ENCODE results near the gene RAX2. TPM values are rescaled to one million over a fixed set of nuclear protein-coding genes. Genes with fewer than 3 reads are reported as not detected.

Gene RAX2
- total and polyA plus RNA-seq, 2 donors from 2014 or later, result not detected

DNA sequence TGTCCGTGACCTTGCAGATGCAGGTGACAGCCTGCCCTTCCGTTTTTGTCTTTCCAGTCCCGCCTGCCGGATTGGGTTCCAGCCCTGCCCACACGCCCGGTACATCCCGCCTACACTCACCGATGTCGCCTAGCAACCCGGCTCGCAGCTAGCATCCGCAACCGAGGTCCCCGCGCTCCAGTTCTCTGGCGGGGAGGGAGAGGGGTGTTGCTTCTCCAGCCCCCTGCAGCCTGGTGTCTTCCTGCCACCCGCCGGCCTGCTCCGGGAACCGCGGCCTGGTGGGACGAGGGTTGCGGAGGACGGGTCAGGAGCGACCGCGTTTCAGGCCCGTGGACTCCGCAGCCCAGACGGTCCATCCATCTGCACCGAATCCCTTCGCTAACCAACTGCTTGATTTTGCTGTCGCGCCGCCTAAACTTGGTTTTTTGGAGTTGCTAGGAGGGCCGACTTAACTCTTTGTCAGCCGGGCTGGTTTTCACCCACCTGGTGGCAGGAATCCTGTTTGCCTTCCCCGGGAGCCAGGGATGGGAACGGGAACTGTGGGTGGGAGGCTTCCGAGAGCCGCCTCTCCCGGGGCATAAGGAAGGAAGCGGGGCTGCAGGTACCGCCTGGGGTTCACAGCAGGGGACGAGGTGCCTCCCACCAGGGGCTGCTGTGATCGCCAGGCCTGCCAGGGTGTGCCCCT is 29.5 kb upstream of the RAX2 start:
- Histone ChIP-seq H3K36me3 (ENCODE audit: control insufficient read depth in 2 of 3, insufficient read depth in 3 of 3, low read length in 3 of 3) (no peaks in the 10 kb centered on the region), H3K4me1 (ENCODE audit: control insufficient read depth in 2 of 3, insufficient read depth in 2 of 3, low read depth in 1 of 3, low read length in 3 of 3) (peaks cover 0 to 2% (median 0%) of the 10 kb centered on the region in 3 donors), H3K9me3 (ENCODE audit: control insufficient read depth in 2 of 3, insufficient read depth in 1 of 3, low read length in 3 of 3) (peaks cover 0 to 3% (median 0%) of the 10 kb centered on the region in 3 donors), H3K9ac (ENCODE audit: low read length in 3 of 3) (no peak overlapping the region), H3K27me3 (ENCODE audit: control insufficient read depth, insufficient read depth, low read length) (peaks cover 4% of the 10 kb centered on the region), H3K27ac (ENCODE audit: low read depth in 2 of 2, low read length in 2 of 2) (no peak overlapping the region), H3K4me3 (ENCODE audit: low read length in 3 of 3) (no peak overlapping the region)
- FAIRE-seq (no peak), DNase-seq (peak; percentile 67 to 76 (median 69))
- intact Hi-C loops (cut with DNase I), result no loop called here
- TF ChIP-seq, protein P1, sequence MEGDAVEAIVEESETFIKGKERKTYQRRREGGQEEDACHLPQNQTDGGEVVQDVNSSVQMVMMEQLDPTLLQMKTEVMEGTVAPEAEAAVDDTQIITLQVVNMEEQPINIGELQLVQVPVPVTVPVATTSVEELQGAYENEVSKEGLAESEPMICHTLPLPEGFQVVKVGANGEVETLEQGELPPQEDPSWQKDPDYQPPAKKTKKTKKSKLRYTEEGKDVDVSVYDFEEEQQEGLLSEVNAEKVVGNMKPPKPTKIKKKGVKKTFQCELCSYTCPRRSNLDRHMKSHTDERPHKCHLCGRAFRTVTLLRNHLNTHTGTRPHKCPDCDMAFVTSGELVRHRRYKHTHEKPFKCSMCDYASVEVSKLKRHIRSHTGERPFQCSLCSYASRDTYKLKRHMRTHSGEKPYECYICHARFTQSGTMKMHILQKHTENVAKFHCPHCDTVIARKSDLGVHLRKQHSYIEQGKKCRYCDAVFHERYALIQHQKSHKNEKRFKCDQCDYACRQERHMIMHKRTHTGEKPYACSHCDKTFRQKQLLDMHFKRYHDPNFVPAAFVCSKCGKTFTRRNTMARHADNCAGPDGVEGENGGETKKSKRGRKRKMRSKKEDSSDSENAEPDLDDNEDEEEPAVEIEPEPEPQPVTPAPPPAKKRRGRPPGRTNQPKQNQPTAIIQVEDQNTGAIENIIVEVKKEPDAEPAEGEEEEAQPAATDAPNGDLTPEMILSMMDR (IDR thresholded peaks at IDR 0.05; ENCODE audit: borderline replicate concordance, extremely low read depth, insufficient read depth), result no peak

DNA sequence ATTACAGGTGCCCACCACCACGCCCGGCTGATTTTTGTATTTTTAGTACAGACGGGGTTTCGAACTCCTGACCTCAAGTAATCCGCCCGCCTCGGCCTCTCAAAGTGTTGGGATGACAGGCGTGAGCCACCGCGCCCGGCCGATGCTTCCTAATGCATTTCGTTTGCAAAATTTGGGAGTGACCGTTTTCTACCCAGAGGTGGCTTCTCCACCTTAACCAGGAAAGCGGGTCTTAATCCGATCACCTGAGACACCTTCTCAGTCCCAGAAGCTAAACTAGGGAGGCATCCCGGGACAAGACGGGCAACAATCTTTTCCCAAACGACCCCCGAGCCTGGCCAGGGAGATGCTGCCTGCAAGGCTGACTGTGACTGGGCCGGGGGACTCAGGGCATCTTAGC is 29.0 kb upstream of the RAX2 start:
- H3K27ac ChIP-seq (ENCODE audit: low read depth in 2 of 2, low read length in 2 of 2), result no peak overlapping the region
- FAIRE-seq, result no peak
- no peak overlapping the region for H3K4me3 ChIP-seq (ENCODE audit: low read length in 3 of 3)

DNA sequence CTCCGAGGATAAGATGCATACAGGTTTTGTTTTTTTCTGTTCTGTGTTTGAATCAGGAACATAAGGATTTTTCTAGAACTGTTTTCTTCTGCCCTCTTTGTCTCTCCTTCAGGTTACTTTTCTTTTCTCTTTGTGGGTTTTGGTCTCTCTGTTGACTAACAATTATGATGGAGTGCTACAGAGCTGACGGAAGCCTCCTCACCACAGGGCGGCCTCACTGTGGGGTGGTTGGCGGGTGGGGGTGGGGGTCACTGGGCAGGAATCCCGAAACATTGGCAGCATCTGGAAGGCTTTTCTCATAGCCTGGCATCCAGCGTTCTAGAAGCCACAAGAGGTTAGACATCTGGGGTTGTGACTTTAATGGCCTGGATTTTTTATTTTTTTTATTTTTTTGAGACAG is 26.1 kb upstream of the RAX2 start:
- Histone ChIP-seq H3K4me1 (ENCODE audit: control insufficient read depth in 2 of 3, insufficient read depth in 2 of 3, low read depth in 1 of 3, low read length in 3 of 3) (peaks cover 0 to 2% (median 0%) of the 10 kb centered on the region in 3 donors), H3K36me3 (ENCODE audit: control insufficient read depth in 2 of 3, insufficient read depth in 3 of 3, low read length in 3 of 3) (no peaks in the 10 kb centered on the region), H3K27me3 (ENCODE audit: control insufficient read depth, insufficient read depth, low read length) (peaks cover 4% of the 10 kb centered on the region), H3K9ac (ENCODE audit: low read length in 3 of 3) (no peak overlapping the region), H3K9me3 (ENCODE audit: control insufficient read depth in 2 of 3, insufficient read depth in 1 of 3, low read length in 3 of 3) (peaks cover 0 to 4% (median 0%) of the 10 kb centered on the region in 3 donors), H3K27ac (ENCODE audit: low read depth in 2 of 2, low read length in 2 of 2) (no peak overlapping the region), H3K4me3 (ENCODE audit: low read length in 3 of 3) (no peak overlapping the region)
- DNase-seq, result no peak
- intact Hi-C loops (cut with DNase I), result no loop called here
- FAIRE-seq, result no peak
- TF ChIP-seq, protein P1 (IDR thresholded peaks at IDR 0.05; ENCODE audit: borderline replicate concordance, extremely low read depth, insufficient read depth), result no peak

More for the DNA sequence above, 29.0 kb upstream of the RAX2 start:
- TF ChIP-seq, protein P1 (IDR thresholded peaks at IDR 0.05; ENCODE audit: borderline replicate concordance, extremely low read depth, insufficient read depth), result no peak
- intact Hi-C loops (cut with DNase I), result no loop called here
- H3K27me3 ChIP-seq (ENCODE audit: control insufficient read depth, insufficient read depth, low read length), result peaks cover 4% of the 10 kb centered on the region
- no peaks in the 10 kb centered on the region for H3K36me3 ChIP-seq (ENCODE audit: control insufficient read depth in 2 of 3, insufficient read depth in 3 of 3, low read length in 3 of 3)
- peaks cover 0 to 2% (median 0%) of the 10 kb centered on the region in 3 donors for H3K4me1 ChIP-seq (ENCODE audit: control insufficient read depth in 2 of 3, insufficient read depth in 2 of 3, low read depth in 1 of 3, low read length in 3 of 3)
- no peak for DNase-seq
- H3K9me3 ChIP-seq (ENCODE audit: control insufficient read depth in 2 of 3, insufficient read depth in 1 of 3, low read length in 3 of 3), result peaks cover 0 to 4% (median 0%) of the 10 kb centered on the region in 3 donors
- H3K9ac ChIP-seq (ENCODE audit: low read length in 3 of 3), result no peak overlapping the region
